ENCODE measurements around the gene ADRA1B. TPM values are rescaled to one million over a fixed set of nuclear protein-coding genes. Genes with fewer than 3 reads are reported as not detected.

ADRA1B gene
- polyA plus RNA-seq, 3 donors = not detected

- intact Hi-C loops (cut with micrococcal nuclease) = no loop called here
- Histone ChIP-seq H3K9ac (ENCODE audit: insufficient read depth, low read length, poor library complexity, severe bottlenecking) (no peak overlapping the region), H3K27me3 (ENCODE audit: control insufficient read depth in 2 of 2, insufficient read depth in 2 of 2, low read length in 2 of 2) (no peaks in the 10 kb centered on the region), H2AFZ (ENCODE audit: insufficient read depth, low read depth, low read length, poor library complexity, severe bottlenecking) (no peak overlapping the region), H3K27ac (ENCODE audit: low read depth in 1 of 2, low read length in 2 of 2) (no peak overlapping the region), H3K4me2 (replicated peaks; ENCODE audit: extremely low read depth, low read length, poor library complexity, severe bottlenecking) (no peak overlapping the region), H4K20me1 (ENCODE audit: insufficient read depth, low read length) (no peaks in the 10 kb centered on the region), H3K4me1 (ENCODE audit: control insufficient read depth in 1 of 2, insufficient read depth in 2 of 2, low read length in 2 of 2) (no peaks in the 10 kb centered on the region), H3K79me2 (ENCODE audit: insufficient read depth, low read length) (no peaks in the 10 kb centered on the region), H3K4me3 (replicated peaks in 1 of 3; ENCODE audit: low read depth in 2 of 3, low read length in 3 of 3) (no peak overlapping the region), H3K36me3 (replicated peaks in 1 of 2; ENCODE audit: control insufficient read depth in 1 of 2, insufficient read depth in 2 of 2, low read length in 2 of 2) (no peaks in the 10 kb centered on the region), H3K9me3 (replicated peaks in 1 of 2; ENCODE audit: control insufficient read depth in 1 of 2, insufficient read depth in 1 of 2, low read length in 2 of 2) (no peaks in the 10 kb centered on the region)
- Mint-ChIP-seq H3K27ac (no peak overlapping the region), H3K9me3 (no peaks in the 10 kb centered on the region), H3K4me3 (no peak overlapping the region), H3K4me1 (no peaks in the 10 kb centered on the region), H3K27me3 (ENCODE audit: low read depth in 3 of 3) (peaks cover 6 to 13% (median 7%) of the 10 kb centered on the region in 3 donors), H3K36me3 (no peaks in the 10 kb centered on the region)
- WGBS (ENCODE audit: insufficient coverage) = 75% methylated on average over 5 of the region's 10 CpGs
- no peak for DNase-seq
- no peak for TF ChIP-seq CTCF (IDR thresholded peaks at IDR 0.05)
Measured at GRCh38 chr5:159933531-159934485, 17.5 kb downstream of the ADRA1B start.

- WGBS (ENCODE audit: insufficient coverage) = no CpG with 5 or more reads among the region's 1 CpG
- Mint-ChIP-seq H3K36me3 (no peaks in the 10 kb centered on the region), H3K27me3 (ENCODE audit: low read depth in 3 of 3) (peaks cover 9 to 11% (median 9%) of the 10 kb centered on the region in 3 donors), H3K27ac (no peak overlapping the region), H3K9me3 (no peaks in the 10 kb centered on the region), H3K4me1 (no peaks in the 10 kb centered on the region), H3K4me3 (no peak overlapping the region)
- H2AFZ ChIP-seq (ENCODE audit: insufficient read depth, low read depth, low read length, poor library complexity, severe bottlenecking) = no peak overlapping the region
- no peak for DNase-seq
- no peak for TF ChIP-seq CTCF (IDR thresholded peaks at IDR 0.05)
- H3K79me2 ChIP-seq (ENCODE audit: insufficient read depth, low read length) = no peaks in the 10 kb centered on the region
- H3K4me2 ChIP-seq (replicated peaks; ENCODE audit: extremely low read depth, low read length, poor library complexity, severe bottlenecking) = no peak overlapping the region
- no peaks in the 10 kb centered on the region for H3K9me3 ChIP-seq (replicated peaks in 1 of 2; ENCODE audit: control insufficient read depth in 1 of 2, insufficient read depth in 1 of 2, low read length in 2 of 2)
- no peaks in the 10 kb centered on the region for H3K4me1 ChIP-seq (ENCODE audit: control insufficient read depth in 1 of 2, insufficient read depth in 2 of 2, low read length in 2 of 2)
- no peak overlapping the region for H3K9ac ChIP-seq (ENCODE audit: insufficient read depth, low read length, poor library complexity, severe bottlenecking)
- H3K27me3 ChIP-seq (ENCODE audit: control insufficient read depth in 2 of 2, insufficient read depth in 2 of 2, low read length in 2 of 2) = no peaks in the 10 kb centered on the region
- H4K20me1 ChIP-seq (ENCODE audit: insufficient read depth, low read length) = no peaks in the 10 kb centered on the region
- H3K36me3 ChIP-seq (replicated peaks in 1 of 2; ENCODE audit: control insufficient read depth in 1 of 2, insufficient read depth in 2 of 2, low read length in 2 of 2) = no peaks in the 10 kb centered on the region
- H3K27ac ChIP-seq (ENCODE audit: low read depth in 1 of 2, low read length in 2 of 2) = no peak overlapping the region
- intact Hi-C loops (cut with micrococcal nuclease) = no loop called here
- H3K4me3 ChIP-seq (replicated peaks in 1 of 3; ENCODE audit: low read depth in 2 of 3, low read length in 3 of 3) = no peak overlapping the region
Measured at GRCh38 chr5:159935946-159936345, 19.7 kb downstream of the ADRA1B start.
